Astrocyte of the cerebellum (primary cell): ENCODE results near the gene ATXN1.
"Not testable (repeated sequence)": the region's sequence is repeated elsewhere in the genome, so short reads cannot be mapped to it uniquely, and the experiment has no call there.

Experiments used
- DNase-seq: peaks from one replicate; pipeline ENCODE4 v3.0.0-alpha.2; 2011; ENCODE audit warnings: low read depth
- H3K4me3 ChIP-seq: 2 replicates; pipeline ENCODE4 v1.5.1; 2011; ENCODE audit warnings: mild to moderate bottlenecking, low read depth, low read length, moderate library complexity
- CTCF ChIP-seq: IDR thresholded peaks from 2 replicates; pipeline ENCODE4 v1.5.1; 2012; ENCODE audit warnings: low read length, low read depth, moderate library complexity, mild to moderate bottlenecking; ENCODE audit errors: missing control alignments
- in situ Hi-C: cut with HindIII; loops from 2 replicates; pipeline ENCODE4 v1.10.0; 2017; ENCODE audit warnings: low sequenced_read_pairs

The ATXN1 gene

DNA sequence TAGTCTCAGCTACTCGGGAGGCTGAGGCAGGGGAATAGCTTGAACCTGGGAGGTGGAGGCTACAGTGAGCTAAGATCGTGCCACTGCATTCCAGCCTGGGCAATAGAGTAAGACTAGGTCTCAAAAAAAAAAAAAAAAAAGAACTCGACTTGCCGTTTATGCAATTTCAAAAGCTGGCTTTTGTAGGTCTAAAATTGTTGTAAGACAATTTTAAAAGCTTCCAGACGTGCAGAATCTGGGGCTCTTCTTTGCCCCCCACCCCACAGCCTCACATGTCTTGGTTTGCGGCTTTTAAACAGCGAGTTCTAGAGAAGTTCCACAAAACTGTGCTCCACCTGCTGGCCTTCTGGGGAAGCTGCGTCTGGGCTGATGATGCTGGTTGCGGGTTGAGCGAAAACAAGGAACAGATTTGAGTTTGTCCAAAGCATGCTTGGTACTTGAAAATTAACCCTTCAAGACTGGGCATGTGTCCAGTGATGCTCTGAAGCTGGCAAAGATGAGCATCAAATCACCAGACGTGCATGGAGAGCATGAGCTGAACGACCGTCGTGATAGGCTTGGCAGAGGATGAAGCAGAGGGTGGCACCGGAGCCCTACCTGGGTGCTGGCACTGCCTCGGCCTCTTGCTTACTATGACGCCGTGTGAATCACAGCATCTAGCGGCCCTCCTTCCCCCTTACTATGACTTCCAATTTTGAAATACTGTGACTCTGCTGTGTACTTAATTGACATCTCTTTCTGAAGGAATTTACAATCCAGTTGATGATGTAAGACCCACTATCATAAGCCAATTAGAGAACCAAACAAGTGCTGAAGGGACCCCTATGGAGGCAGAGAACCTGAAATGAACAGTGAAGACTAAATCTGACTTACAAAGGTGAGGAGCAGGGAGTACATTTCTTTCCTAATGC, 351.5 kb downstream of the ATXN1 start:
- peak; percentile 88 for TF ChIP-seq CTCF
- no peak overlapping the region for H3K4me3 ChIP-seq
- peak; percentile 44 for DNase-seq
- in situ Hi-C loops, result no loop called here

- DNase-seq, result no peak
- TF ChIP-seq CTCF, result no peak
- in situ Hi-C loops, result no loop called here
- H3K4me3 ChIP-seq, result no peak overlapping the region
Measured at GRCh38 chr6:16408766-16409165, 352.5 kb downstream of the ATXN1 start.

DNA sequence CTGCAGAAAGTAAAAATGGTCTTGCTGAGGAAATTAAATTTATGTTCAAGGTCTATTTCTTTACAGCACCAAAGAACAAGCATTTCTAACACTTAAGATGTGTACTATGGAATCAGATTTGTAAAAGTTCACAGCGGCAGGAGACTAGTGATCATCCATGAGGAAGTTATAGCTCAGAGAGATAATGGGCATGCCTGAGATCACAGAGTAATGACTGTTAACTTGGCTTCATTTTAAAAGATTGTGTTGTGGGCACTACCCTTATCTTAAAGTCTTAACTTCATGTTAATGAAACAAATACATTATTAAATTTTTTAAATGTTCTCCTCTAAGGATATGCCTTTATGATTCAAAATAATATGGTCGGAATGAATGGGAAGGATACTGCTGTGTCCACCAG, 354.3 kb downstream of the ATXN1 start:
- TF ChIP-seq CTCF, result no peak
- DNase-seq, result no peak
- in situ Hi-C loops, result no loop called here
- no peak overlapping the region for H3K4me3 ChIP-seq

DNA sequence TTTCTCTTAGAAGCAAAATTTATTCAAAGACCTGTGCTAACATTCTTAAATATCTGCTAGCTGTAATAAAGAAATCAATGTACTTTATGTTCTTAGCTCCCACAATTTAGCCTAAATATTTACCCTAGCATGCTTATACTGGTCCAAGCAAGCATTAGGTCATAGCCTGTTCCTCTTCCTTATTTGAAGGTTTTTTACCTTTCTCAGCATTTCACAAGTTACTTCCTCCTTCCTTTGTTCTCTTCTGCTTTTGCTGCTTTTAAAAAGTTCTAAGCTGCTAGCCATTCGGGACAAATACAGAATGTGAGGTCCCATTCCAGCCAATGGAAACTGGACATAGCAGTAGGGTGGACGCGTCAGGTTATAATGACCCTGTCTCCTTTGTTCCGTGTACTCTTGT, 354.7 kb downstream of the ATXN1 start:
- H3K4me3 ChIP-seq, in situ Hi-C loops, DNase-seq: not testable (repeated sequence)

- TF ChIP-seq CTCF, result no peak
- in situ Hi-C loops, result no loop called here
- DNase-seq, result no peak
- H3K4me3 ChIP-seq, result no peak overlapping the region
Measured at GRCh38 chr6:16405375-16405774, 355.9 kb downstream of the ATXN1 start.

DNA sequence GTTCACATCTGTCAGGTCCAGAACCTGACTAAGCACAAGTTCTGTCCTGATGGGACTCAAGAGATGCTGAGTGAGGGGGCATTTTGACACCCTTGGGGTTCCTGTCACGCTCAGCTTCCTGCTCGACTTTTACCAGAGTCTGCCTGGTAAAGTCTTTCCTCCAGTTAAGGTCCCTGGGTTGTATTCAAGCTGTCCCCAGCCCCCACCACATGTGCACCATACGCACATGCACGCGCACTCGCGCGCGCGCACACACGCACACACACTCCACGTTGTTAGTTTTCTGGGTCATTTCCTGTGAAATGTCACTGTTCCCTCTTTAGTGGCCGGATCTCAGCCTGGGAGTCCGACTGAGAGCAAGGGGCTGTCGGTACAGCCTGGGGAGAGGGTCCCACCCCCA, 356.8 kb downstream of the ATXN1 start:
- H3K4me3 ChIP-seq, result no peak overlapping the region
- no peak for TF ChIP-seq CTCF
- DNase-seq, result no peak
- in situ Hi-C loops, result no loop called here

DNA sequence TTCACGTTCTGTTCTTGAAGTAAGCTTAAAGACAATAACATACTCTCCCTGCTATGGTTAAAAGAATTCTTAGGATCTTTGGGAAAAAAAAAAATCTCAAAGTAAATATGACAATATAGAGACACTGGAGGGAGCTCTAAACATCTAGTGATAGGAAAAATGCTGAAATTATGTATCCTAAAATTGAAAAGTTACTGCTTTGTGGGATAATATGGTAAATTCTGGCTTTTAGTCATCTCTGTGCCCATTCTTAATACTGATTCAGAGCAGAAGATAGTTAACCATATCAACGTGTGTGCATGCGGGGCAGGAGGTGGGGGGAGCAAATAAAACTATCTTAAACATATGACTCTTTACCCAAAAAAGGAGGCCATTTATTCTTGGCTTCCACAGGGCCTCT, 357.4 kb downstream of the ATXN1 start:
- DNase-seq, result no peak
- TF ChIP-seq CTCF, result no peak
- in situ Hi-C loops, result no loop called here
- H3K4me3 ChIP-seq, result no peak overlapping the region
